GM12864 (cell line): Measurements from ENCODE around the gene ADGRF5.

Experiments used
- DNase-seq: peaks from one replicate; pipeline ENCODE4 v3.0.0-alpha.2; 2011; ENCODE audit warnings: low read depth
- H3K4me3 ChIP-seq: 2 replicates; pipeline ENCODE4 v1.5.1; 2011; ENCODE audit warnings: mild to moderate bottlenecking, low read depth, low read length, control low read depth
- CTCF ChIP-seq: IDR thresholded peaks from 2 replicates; pipeline ENCODE4 v1.5.1; 2011; ENCODE audit warnings: low read depth, mild to moderate bottlenecking, moderate library complexity, low read length, control low read depth, inconsistent platforms; ENCODE audit errors: missing control alignments

Gene ADGRF5

GRCh38 chr6:46961711-46962110 is 40.0 kb upstream of the ADGRF5 start:
- H3K4me3 ChIP-seq: no peak overlapping the region
- no peak for DNase-seq
- no peak for TF ChIP-seq CTCF

GRCh38 chr6:46961232-46961631 is 39.5 kb upstream of the ADGRF5 start:
- no peak for DNase-seq
- TF ChIP-seq CTCF: no peak
- H3K4me3 ChIP-seq: no peak overlapping the region

GRCh38 chr6:46959419-46959818 is 37.7 kb upstream of the ADGRF5 start:
- DNase-seq: no peak
- H3K4me3 ChIP-seq: no peak overlapping the region
- TF ChIP-seq CTCF: no peak

- no peak for DNase-seq
- no peak for TF ChIP-seq CTCF
- no peak overlapping the region for H3K4me3 ChIP-seq
Measured at GRCh38 chr6:46956409-46956808, 34.7 kb upstream of the ADGRF5 start.

GRCh38 chr6:46954837-46955451 is 33.2 kb upstream of the ADGRF5 start:
- no peak for DNase-seq
- no peak for TF ChIP-seq CTCF
- no peak overlapping the region for H3K4me3 ChIP-seq

GRCh38 chr6:46953921-46954320 is 32.2 kb upstream of the ADGRF5 start:
- no peak overlapping the region for H3K4me3 ChIP-seq
- no peak for DNase-seq
- no peak for TF ChIP-seq CTCF

GRCh38 chr6:46949632-46950280 is 28.0 kb upstream of the ADGRF5 start:
- H3K4me3 ChIP-seq: no peak overlapping the region
- no peak for TF ChIP-seq CTCF
- no peak for DNase-seq
